ENCODE measurements around the gene LAMA4.
A peak's percentile ranks its signal among the peaks of the same experiment; 100 is the strongest.

Gene LAMA4, protein sequence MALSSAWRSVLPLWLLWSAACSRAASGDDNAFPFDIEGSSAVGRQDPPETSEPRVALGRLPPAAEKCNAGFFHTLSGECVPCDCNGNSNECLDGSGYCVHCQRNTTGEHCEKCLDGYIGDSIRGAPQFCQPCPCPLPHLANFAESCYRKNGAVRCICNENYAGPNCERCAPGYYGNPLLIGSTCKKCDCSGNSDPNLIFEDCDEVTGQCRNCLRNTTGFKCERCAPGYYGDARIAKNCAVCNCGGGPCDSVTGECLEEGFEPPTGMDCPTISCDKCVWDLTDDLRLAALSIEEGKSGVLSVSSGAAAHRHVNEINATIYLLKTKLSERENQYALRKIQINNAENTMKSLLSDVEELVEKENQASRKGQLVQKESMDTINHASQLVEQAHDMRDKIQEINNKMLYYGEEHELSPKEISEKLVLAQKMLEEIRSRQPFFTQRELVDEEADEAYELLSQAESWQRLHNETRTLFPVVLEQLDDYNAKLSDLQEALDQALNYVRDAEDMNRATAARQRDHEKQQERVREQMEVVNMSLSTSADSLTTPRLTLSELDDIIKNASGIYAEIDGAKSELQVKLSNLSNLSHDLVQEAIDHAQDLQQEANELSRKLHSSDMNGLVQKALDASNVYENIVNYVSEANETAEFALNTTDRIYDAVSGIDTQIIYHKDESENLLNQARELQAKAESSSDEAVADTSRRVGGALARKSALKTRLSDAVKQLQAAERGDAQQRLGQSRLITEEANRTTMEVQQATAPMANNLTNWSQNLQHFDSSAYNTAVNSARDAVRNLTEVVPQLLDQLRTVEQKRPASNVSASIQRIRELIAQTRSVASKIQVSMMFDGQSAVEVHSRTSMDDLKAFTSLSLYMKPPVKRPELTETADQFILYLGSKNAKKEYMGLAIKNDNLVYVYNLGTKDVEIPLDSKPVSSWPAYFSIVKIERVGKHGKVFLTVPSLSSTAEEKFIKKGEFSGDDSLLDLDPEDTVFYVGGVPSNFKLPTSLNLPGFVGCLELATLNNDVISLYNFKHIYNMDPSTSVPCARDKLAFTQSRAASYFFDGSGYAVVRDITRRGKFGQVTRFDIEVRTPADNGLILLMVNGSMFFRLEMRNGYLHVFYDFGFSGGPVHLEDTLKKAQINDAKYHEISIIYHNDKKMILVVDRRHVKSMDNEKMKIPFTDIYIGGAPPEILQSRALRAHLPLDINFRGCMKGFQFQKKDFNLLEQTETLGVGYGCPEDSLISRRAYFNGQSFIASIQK (N-terminal part only)

DNA sequence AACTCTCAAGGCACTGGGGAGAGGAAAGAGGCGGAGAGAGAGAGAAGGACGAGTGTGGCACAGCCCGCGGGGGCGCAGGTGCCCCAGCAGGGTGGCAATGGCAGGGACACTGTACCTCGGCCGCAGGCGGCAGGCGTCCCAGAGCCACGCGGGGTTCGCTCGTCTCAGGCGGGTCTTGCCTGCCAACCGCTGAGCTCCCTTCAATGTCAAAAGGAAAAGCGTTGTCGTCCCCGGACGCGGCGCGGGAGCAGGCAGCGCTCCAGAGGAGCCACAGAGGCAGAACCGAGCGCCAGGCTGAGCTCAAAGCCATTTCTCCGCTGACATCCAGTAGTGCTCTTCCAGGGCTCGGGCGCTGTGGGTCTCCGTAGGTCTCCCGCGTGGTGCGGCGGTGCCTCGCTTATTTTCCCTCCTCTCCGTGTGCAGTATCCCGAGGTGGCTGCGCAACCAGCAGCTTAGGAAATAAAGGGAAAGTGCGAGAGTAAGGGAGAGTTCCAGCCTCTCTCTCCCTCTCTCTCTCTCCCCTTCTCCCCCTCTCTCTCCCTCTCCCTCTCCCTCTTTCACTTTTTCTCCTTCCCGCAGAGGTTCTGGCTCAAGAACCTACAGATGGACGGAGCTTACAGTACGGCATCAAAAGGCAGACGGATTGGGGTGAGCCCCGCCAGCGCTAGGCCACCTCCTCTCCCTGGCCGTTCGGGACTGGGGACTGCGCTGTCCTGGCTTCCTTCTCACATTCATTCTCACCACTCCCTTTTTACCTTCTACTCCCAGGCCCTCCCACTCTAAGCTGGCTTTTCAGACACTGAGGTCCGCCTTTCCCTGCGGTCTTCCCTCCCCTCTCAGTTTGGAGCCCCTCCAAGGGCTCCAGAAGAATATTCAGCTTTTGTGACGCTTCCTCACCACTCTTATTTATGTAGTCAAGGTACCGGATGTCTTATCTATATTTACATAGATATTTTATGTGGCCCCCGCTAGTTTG, at the start of gene LAMA4:
LAMA4 (minus strand) TSS at position 727 of the 976 bp plus-strand sequence; CDS start at position 310, 417 bp downstream.
- DNase-seq = peak; percentile 13 to 58

DNA sequence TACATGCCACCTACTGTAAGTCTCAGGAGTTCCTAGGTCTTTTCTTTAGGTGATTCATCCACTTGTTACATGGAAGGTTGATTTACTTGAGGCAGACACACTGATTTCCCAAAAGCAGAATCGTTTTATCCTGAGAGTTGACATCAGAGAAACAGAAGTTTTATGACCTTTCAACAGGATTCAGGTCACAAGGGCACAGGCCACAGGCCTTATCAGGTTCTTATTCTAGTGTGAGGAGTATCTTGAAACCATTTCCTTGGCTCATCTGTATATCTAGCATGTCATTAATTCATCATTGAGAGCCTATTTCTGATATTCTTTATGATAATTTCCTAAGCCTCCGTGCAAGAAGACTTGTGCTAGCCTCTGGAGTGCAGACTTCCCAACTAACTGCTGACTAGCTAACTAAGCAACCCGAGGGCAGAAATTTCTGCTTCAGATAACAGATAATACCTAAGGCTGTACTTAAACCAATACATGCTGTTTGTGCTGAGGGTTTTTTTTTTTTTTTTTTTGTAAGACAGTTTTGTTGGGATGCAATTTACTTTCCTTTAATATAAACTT, 47.9 kb upstream of the LAMA4 start:
- DNase-seq = no peak

DNA sequence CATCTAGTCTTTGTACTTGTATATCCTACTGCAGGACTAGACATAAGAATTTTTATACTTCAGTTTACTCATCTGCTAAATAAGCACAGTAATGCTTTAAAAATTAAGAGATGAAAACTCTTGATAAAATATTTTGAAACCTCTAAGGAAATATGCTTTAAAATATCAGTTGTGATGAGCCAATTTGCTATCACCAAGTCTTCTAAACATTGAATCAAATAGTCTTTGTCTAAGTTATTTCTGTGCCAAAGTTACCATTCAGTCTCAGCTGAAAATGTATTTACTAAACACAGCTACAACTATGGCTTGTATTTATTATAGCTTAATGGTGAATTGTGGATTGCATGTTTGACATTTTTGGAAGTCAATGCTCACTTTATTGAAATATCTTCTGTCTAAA, 46.5 kb upstream of the LAMA4 start:
- DNase-seq = no peak

DNA sequence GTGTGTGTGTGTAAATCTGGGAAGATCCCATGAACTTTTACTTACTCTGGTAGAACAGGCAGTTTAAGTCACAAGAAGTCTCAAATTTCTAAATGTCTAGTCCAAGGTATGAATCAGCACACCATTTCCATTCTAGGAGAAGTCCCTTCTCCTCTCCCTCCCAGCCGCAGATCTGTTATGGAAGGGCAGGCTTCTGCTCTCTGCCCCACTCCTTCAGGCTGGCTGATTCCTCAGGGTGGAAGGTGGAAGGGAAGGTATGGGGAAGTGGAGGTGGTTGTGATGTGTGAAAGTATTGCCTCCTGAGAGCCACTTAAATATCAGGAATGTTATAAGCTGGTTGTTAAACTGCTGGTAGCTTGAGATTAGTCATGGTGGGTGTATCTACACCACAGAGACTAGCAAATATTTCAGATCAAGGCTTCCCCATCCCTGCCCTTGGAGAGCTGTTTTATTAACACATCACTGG, 44.5 kb upstream of the LAMA4 start:
- no peak for DNase-seq

DNA sequence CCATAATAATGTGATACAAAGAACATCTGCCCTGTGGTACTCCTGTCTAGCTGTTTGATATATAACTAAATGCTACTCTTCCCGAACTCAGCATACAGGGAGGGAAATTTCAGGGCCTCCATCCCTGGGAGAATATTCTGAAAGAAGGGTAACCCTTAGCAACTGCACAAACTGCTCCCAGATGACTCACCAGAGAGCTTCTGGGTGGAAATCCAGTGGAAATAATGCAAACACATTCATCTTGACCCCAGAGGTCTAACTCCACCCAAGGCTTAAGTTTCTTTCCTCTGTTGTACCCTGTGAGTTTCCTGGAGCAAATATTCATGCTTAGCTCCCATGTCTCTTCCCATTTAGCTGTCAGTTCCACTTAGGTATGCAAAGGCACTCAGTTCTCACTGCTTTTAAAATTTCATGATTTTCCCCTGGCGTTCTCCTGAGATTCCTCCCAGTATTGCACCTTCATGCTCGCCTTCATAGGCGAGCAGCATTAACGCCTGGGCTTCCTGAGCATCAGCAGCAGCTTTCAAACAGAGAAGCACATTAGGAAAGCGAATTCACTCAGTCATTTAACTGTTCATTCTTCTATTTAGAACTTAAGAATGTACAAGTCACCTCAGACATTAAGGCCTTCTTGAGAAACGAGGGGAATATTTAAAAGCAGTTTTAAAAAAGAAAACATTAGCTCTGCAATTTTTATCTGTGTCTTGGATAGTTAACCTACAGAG, 43.8 kb upstream of the LAMA4 start:
- no peak for DNase-seq

DNA sequence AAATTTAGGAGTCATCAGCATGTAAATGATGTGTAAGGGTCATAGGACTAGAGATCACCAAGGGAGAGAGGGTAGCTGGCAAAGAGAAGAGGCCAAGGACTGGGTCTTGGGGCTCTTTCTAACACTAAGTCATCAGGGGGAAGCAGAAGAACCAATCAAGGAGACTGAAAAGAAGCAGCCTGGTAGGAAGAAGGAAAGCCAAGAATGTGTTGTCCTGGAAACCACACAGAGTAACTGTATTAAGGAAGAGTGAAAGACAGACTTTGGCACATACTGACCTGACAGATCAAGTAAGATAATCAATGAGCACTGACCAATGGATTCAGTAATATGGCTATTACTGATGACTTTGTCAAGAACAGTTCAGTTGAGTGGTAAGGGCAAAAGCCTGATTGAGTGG, 42.3 kb upstream of the LAMA4 start:
- DNase-seq = no peak

DNA sequence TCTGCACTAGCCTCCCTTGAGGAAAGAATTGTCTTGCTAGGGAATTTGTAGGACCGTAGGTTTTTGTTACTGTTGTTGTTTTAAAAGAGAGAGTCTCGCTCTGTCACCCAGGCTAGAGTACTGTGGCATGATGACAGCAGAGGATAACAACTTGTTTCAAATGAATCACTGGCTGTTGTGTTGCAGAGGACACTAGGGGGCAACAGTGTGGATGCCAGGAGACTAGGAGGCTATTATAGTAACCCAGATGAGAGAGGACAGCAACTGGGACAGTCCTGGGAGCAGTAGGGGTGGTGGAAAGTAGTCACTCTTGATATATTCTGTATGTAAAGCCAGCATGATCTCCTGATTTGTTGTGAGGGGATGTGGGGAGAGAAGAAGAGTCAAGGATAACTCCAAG, 41.8 kb upstream of the LAMA4 start:
- no peak for DNase-seq

DNA sequence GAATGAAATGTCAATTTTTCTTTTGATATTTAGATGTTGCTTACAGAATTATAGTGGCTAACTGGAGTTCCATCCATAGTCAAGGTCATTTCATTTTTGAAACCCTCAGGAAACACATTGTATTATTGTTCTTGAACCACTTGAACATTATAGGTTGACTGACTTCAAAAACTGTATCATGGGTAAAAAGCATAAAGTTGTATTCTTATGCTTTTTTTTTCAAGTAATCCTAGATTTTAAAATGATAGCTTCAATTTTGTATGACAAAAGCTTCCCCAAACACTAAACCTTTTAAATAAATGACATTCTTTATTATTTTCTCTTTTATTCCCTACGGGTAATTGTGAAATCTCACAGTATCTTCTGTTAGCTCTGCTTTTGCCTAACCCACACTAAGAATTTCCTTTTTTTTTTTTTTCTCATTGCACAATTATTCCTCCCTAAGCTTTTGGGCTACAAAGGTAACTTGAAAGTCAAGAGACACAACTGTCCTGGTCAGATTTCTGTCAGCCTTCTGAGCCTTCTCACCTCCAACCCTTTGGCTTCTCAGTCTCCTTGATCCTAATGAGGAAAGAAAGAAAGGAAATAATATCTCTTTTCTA, 36.9 kb upstream of the LAMA4 start:
- DNase-seq = no peak

DNA sequence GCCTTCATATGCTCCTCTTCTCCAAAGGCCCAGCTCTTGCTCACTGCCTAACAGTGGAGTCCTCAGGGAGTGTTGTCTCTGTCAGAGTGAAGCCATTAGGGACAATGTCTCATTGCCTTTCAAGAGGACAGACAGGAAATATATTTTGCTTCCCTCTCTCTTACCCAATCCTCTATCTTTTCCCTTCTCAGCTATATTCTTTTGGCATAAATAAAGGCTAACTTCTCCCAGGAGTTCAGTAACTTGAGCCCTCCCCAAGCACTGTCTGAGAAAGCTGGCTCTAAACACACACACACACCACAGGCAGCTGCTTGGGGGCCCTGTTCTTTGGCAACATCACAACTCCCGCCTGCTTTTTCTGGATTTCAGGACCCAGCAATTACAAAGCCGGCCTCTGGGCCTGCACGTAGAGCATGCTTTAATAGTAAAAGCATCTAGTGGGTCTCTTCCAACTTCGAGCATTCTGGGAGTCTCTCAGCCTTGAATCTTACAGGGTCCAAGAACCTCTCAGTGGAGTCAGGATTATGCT, 34.7 kb upstream of the LAMA4 start:
- DNase-seq = peak in 1 of 2 experiments; percentile 1

DNA sequence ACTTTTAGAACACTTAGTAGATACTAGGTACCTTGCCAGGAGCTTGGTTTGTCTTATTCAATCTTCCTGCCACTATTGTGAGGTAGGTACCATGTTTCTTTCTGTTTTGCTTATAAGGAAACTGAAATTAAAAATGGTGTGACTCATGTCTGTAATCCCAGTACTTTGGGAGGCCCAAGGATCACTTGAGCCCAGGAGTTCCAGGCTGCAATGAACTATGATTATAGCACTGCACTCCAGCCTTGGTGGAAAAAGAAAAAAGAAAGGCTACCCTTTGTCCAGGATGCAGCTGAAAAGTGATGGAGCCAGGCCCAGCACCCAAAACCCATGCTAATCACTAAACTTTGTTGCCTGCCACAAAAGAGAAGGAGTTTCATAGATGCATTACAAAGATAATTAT, 34.1 kb upstream of the LAMA4 start:
- no peak for DNase-seq

DNA sequence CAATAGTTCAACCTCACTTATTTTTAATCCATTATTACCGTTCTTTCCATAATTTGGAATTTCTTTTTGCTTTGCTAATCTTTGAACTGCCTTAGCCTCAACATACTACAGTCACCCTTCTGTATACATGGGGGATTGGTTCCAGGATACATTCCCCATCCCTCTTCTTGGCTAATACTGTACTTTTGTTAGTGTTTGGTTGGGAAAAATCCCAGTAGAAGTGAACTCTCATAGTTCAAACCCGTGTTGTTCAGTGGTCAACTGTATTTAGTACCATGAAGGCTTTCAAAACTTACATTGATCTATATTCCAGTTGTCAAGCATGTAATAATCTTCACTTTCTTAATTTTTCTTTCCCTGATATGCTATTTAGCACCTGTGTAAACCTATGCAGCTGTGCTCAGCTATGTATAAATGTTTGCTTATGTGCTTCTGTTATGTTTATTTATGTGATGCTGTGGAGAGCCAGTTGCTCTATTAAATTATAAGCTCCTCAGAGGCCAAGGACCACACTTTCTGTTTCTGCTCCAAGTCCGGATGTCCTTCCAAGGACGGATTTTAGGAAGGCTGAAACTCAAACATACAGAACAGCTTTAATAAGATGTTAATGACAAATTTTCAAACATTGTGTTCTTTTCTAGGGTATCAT, 33.3 kb upstream of the LAMA4 start:
- peak in 1 of 2 experiments; percentile 5 for DNase-seq

DNA sequence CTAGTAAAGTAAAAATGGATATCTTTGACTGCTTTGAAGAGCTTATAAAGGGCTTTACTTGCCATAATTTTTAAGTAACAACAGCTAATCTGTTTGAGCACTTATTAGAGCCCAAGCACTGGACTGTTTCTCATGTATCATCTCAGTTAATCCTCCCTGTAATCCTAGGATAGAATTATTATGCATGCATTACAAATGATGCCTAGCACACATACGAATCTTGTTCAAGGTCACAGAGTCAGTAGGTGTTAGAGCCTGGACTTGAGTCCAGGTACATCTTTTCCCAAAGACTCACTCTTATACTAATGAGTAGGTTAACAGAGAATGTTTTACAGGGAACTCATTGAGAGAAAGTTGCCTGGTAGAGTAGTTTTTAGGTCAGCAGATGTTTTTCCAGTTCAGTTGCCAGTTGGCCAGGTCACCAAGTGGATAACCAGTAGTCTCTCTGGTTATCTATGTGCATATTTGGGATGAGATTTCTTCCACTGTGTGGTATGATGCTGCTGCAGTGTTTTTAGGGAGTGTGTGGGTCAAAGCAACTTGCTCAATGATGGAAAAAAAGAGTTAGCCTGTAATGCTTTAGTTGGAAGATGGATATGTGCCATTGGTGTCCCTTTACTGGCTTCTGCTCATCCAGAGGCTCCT, 32.3 kb upstream of the LAMA4 start:
- no peak for DNase-seq

DNA sequence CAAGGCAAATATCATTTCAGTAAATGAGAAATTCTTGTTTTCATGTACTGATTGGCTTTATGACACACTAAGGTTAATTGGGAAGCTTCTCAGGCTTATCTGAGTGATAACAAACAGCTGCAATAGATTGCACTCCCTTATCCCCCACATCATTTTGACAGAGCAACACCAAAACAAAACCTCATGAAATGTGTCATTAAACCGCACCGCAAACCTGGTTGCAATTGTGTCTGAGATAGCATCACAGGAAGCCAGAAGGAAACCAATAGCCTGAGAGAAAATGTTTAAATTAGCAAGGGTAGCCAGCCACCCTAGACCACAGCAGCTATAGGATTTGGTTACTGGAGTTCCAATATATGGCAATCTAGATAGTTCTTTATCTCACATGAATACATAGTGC, 31.6 kb upstream of the LAMA4 start:
- DNase-seq = no peak

DNA sequence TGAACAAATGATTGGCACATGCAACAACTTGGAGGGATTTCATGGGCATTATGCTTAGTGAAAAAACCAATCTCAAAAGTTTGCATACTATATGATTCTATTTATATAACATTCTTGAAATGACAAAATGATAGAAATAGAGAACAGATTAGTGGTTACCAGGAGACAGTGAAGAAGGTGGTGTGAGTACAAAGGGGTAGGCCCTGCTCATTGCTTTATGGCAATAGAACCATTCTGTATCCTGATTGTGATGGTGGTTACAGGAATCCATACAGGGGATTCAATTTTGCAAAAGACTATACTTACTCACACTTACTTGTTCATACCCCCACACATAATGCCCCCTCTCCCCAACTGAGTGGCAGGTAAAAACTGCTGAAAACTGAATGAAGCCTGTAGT, 30.2 kb upstream of the LAMA4 start:
- DNase-seq = no peak

DNA sequence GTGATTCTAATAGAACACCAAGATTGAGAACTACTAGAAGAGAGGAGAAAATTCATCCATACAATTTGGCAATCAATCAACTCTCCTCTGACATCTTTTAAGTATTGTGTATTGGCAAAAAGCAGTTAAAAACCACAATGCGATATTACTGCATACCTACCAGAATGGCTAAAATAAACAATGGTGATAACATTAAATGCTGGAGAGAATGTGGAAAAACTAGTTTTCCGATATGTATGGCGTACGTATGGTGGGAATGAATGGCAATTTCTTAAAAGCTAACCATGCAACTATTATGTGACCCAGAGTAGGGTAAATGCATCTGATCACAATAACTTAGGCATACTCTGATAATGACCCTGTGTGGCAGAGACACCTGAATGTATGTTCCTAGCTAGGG, 29.3 kb upstream of the LAMA4 start:
- DNase-seq = no peak

DNA sequence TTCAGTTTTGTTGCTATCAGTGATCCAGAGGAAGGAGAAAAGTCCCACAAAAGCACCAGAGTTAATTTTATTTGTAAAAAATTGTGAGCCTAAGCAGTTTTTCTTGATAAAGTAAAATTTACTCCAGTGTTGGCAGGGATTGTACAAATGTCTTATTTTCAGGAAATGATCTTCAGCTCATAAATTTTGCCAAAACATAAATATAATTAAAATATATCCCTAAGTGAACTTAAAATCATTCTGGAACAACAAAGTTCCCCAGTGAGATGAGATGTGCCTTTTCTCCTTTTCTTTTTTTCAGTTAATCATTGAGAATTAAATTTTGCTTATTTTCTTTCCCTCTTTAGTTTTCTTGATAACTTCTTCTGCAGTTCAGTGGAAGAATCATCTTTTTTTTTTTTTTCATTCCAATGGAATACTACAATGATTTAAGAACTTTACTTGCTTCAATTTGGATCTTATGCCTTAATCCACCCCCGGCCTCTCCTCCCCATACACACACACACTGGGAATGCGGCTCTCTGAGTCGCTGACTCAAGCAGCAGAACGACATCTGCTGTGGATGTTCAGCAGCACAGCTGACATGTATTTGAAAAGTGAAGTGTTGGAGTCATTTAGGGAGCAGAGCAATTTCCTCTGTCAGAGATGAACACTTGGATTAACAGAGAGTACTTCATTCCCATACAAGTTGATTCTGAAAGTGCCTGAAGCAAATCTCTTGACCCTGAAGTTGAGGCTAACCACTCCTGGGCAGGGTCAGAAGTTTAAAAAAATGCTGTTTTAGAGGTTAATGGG, 27.7 kb upstream of the LAMA4 start:
- DNase-seq = no peak

DNA sequence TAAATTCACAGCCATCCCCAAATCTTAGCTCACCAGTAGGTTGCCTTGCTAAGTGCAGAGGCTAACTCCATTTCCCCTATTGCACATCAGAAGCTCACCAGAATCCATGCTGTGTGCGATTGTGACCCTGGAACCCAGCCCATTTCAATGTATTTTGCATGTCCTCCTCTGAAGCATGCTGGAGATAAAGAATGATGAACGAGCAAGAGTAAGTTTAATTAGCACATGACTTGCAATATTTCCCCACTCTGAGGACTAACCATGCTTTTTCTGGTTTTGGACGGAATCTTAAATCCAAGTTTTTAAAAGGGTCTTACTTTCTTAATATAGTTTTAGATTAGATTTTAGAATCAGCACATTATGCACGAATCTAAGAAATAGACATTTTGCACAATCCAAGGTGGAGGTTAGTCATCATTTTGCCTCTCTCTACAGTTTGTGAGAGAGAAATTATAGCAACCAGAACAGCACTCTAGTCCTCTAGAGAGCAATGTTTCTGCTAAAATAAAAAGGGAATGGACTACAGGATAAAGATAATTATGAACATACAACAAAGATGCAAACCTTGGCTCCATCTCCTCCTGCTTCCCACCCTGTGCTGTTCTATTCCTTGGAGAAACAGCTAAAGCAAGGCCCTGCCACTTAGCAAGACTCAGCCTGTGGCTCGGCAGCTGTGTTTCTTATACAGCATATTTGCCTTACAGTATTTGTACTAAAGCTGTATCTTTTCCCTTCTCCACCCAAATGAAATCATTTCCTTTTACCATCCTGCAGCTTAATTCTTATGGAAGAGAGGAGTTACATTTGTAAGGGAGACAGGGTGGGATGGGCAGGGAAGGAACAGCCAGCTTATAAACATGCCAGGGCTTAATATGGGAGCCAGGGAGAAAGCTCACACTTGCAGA, 24.9 kb upstream of the LAMA4 start:
- no peak for DNase-seq

Data from NCI-H2081 (cell line).